Upper lobe of left lung (tissue), 6 donors: ENCODE results near the gene LHFPL3. TPM values are rescaled to one million over a fixed set of nuclear protein-coding genes. Genes with fewer than 3 reads are reported as not detected.

Source experiments
- ATAC-seq, 2 donors: fragments of 200-7000 bp; cut with Tn5 transposase; one replicate each; pipeline ENCODE4 v1.9.1; 2022; ENCODE audit warnings: mild to moderate bottlenecking in 2 of 2, moderate library complexity in 2 of 2; ENCODE audit not compliant: low FRiP score in 2 of 2
- DNase-seq, 2 donors: peaks; one replicate each; pipeline ENCODE4 v3.0.0-alpha.2; 2019 to 2020
- H3K27ac ChIP-seq, 4 donors: fragments of 200-600 bp; sonication (generic); one replicate each; pipeline ENCODE4 v1.5.1; 2016 to 2019
- H3K27me3 ChIP-seq, 4 donors: fragments of 200-600 bp; sonication (generic); one replicate each; pipeline ENCODE4 v1.5.1; 2017 to 2019
- H3K36me3 ChIP-seq, 4 donors: fragments of 200-600 bp; sonication (generic); one replicate each; pipeline ENCODE4 v1.5.1; 2016 to 2019
- H3K4me1 ChIP-seq, 4 donors: fragments of 200-600 bp; sonication (generic); one replicate each; pipeline ENCODE4 v1.5.1; 2018 to 2019
- H3K4me3 ChIP-seq, 4 donors: fragments of 200-600 bp; sonication (generic); one replicate each; pipeline ENCODE4 v1.5.1; 2017 to 2019; ENCODE audit warnings: mild to moderate bottlenecking in 2 of 4, moderate library complexity in 1 of 4
- H3K9me3 ChIP-seq, 4 donors: fragments of 200-600 bp; sonication (generic); one replicate each; pipeline ENCODE4 v1.5.1; 2018 to 2019
- EP300 ChIP-seq, 4 donors: sonication (generic); formaldehyde crosslinking; IDR thresholded peaks; one replicate each; pipeline ENCODE4 v1.5.1; 2017; ENCODE audit warnings: antibody characterized with exemption in 4 of 4, control low read depth in 2 of 4
- POLR2A ChIP-seq, 4 donors: fragments of 450-650 bp; IDR thresholded peaks; one replicate each; pipeline ENCODE4 v1.5.1; 2016 to 2017; ENCODE audit warnings: antibody characterized with exemption in 4 of 4, mild to moderate bottlenecking in 2 of 4
- POLR2AphosphoS5 ChIP-seq, 2 donors: sonication (generic); formaldehyde crosslinking; IDR thresholded peaks; one replicate each; pipeline ENCODE4 v1.5.1; 2017; ENCODE audit warnings: antibody characterized with exemption in 2 of 2
- WGBS, 2 donors: methylation state at CpG; one replicate each; pipeline ENCODE4 v1.1.5; 2017 to 2018; 5-methylcytosine and 5-hydroxymethylcytosine counted together
- total RNA-seq, 6 donors: library from RNA; depleted of rRNA in 4 of 6; stranded (reverse); fragments of >200 nt in 4 of 6; gene quantifications; one replicate each; pipeline versions ENCODE4 v1.1.0 to v1.2.1, GENCODE V29; 2016 to 2021
- TF ChIP-seq, protein P1 (sequence below), 6 experiments: fragments of 450-650 bp in 4 of 6; fragments of 200-600 bp in 2 of 6; sonication (generic) in 2 of 6; IDR thresholded peaks; one replicate each; pipeline ENCODE4 v1.5.1; 2016 to 2019; ENCODE audit warnings: antibody characterized with exemption in 6 of 6
- donor health status: DM: no; HTN: no; CAD: no; lungs with moderate emphysema.
- donor health status: DM: no; HTN: yes; CAD: no; lungs with severe emphysema.

LHFPL3 gene
- total RNA-seq, 6 donors from 2014 or later = not detected

DNA sequence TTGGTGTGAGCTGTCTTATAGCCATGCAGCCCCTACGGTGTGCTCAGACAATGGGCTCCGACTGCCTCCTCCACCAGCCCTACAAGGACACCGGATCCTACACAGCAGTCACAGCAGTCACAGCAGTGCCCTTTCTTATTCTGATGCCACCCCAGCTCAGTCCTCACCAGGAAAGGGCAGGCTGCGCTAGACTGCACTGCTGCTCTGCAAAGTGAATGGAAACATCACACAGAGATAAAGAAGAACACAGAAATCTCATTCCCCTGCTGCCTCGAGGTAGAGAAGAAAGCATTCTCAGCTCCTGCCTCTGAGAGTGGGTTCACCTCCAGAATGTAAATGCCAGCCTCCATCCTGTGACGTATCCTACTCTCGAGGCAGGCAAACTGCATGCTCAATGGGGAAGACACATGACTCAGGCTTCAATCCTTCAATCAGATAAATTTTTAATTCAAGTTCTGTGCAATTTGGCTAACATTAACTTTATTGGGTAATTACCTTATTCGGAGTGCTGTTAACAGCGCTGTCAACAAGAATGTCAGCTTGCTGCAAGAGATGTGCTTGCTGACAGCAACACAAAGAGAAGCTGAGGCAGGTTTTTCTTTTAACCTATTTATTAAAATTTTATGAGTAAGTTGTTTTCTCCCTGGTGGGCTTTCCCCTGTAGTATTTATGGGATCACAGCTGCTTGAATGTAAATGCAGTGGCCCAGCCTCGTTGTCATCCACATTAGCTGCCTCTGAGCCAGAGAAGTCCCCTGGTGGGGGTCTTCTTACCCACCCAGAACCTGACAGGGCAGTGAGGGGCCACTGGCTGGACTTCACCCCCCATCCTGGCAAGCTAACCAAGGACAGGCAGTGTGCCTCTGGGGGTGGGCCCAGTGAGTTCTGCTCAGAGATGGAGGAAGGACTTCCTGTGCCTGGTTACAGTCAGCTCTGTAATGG lies 444.3 kb downstream of the LHFPL3 start:
- WGBS, 2 donors = 46 to 51% methylated on average over 9 to 10 of the region's 10 CpGs
- Histone ChIP-seq H3K4me1 (no peaks in the 10 kb centered on the region), H3K27me3 (no peaks in the 10 kb centered on the region), H3K9me3 (no peaks in the 10 kb centered on the region), H3K4me3 (no peak overlapping the region), H3K27ac (no peak overlapping the region), H3K36me3 (no peaks in the 10 kb centered on the region)
- ATAC-seq (peak in 1 of 2 donors; percentile 43), DNase-seq (no peak)
- TF ChIP-seq, protein P1, sequence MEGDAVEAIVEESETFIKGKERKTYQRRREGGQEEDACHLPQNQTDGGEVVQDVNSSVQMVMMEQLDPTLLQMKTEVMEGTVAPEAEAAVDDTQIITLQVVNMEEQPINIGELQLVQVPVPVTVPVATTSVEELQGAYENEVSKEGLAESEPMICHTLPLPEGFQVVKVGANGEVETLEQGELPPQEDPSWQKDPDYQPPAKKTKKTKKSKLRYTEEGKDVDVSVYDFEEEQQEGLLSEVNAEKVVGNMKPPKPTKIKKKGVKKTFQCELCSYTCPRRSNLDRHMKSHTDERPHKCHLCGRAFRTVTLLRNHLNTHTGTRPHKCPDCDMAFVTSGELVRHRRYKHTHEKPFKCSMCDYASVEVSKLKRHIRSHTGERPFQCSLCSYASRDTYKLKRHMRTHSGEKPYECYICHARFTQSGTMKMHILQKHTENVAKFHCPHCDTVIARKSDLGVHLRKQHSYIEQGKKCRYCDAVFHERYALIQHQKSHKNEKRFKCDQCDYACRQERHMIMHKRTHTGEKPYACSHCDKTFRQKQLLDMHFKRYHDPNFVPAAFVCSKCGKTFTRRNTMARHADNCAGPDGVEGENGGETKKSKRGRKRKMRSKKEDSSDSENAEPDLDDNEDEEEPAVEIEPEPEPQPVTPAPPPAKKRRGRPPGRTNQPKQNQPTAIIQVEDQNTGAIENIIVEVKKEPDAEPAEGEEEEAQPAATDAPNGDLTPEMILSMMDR (IDR thresholded peaks at IDR 0.05) = no peak
- no peak for TF ChIP-seq POLR2A (IDR thresholded peaks at IDR 0.05)
- TF ChIP-seq POLR2AphosphoS5 (IDR thresholded peaks at IDR 0.05) = no peak
- no peak for TF ChIP-seq EP300 (IDR thresholded peaks at IDR 0.05)

GRCh38 chr7:104773796-104774195 lies 445.4 kb downstream of the LHFPL3 start:
- ATAC-seq (no peak), DNase-seq (no peak)
- Histone ChIP-seq H3K36me3 (no peaks in the 10 kb centered on the region), H3K4me1 (no peaks in the 10 kb centered on the region), H3K27me3 (no peaks in the 10 kb centered on the region), H3K4me3 (no peak overlapping the region), H3K9me3 (no peaks in the 10 kb centered on the region), H3K27ac (no peak overlapping the region)
- WGBS, 2 donors = 81 to 91% methylated on average over 5 of the region's 5 CpGs
- TF ChIP-seq, protein P1 (IDR thresholded peaks at IDR 0.05) = no peak
- TF ChIP-seq EP300 (IDR thresholded peaks at IDR 0.05) = no peak

GRCh38 chr7:104775531-104775930 lies 447.1 kb downstream of the LHFPL3 start:
- Histone ChIP-seq H3K27ac (no peak overlapping the region), H3K27me3 (no peaks in the 10 kb centered on the region), H3K4me1 (no peaks in the 10 kb centered on the region), H3K9me3 (no peaks in the 10 kb centered on the region), H3K4me3 (no peak overlapping the region), H3K36me3 (no peaks in the 10 kb centered on the region)
- ATAC-seq = no peak
- TF ChIP-seq, protein P1 (IDR thresholded peaks at IDR 0.05) = no peak
- no peak for TF ChIP-seq POLR2AphosphoS5 (IDR thresholded peaks at IDR 0.05)
- TF ChIP-seq EP300 (IDR thresholded peaks at IDR 0.05) = no peak
- TF ChIP-seq POLR2A (IDR thresholded peaks at IDR 0.05) = no peak
- no peak for DNase-seq

- DNase-seq = no peak
- Histone ChIP-seq H3K9me3 (no peaks in the 10 kb centered on the region), H3K4me3 (no peak overlapping the region), H3K4me1 (no peaks in the 10 kb centered on the region), H3K27ac (no peak overlapping the region), H3K27me3 (no peaks in the 10 kb centered on the region), H3K36me3 (no peaks in the 10 kb centered on the region)
- TF ChIP-seq, protein P1 (IDR thresholded peaks at IDR 0.05) = no peak
- TF ChIP-seq EP300 (IDR thresholded peaks at IDR 0.05) (no peak), POLR2A (IDR thresholded peaks at IDR 0.05) (no peak), POLR2AphosphoS5 (IDR thresholded peaks at IDR 0.05) (no peak)
- WGBS, 2 donors = 65 to 82% methylated on average over 3 of the region's 3 CpGs
- no peak for ATAC-seq
These were observed 448.9 kb downstream of the LHFPL3 start for GRCh38 chr7:104777301-104777800.
